HT-29 (cell line): ENCODE data around the gene MAP1LC3B2. TPM values are rescaled to one million over a fixed set of nuclear protein-coding genes. Genes with fewer than 3 reads are reported as not detected.
A peak's percentile ranks its signal among the peaks of the same experiment; 100 is the strongest.

Experiments
- DNase-seq: peaks from one replicate; pipeline ENCODE4 v3.0.0-alpha.2; 2015; ENCODE audit warnings: low spot score
- total RNA-seq: library from RNA; depleted of rRNA; stranded (reverse); fragments of >200 nt; shearing (Covaris generic); gene quantifications from 2 replicates; pipeline ENCODE4 v1.2.3, GENCODE V29; 2014; rRNA removed

The MAP1LC3B2 gene
- total RNA-seq, result 0.73 TPM in 1 of 2 replicates, not detected in the other

DNA sequence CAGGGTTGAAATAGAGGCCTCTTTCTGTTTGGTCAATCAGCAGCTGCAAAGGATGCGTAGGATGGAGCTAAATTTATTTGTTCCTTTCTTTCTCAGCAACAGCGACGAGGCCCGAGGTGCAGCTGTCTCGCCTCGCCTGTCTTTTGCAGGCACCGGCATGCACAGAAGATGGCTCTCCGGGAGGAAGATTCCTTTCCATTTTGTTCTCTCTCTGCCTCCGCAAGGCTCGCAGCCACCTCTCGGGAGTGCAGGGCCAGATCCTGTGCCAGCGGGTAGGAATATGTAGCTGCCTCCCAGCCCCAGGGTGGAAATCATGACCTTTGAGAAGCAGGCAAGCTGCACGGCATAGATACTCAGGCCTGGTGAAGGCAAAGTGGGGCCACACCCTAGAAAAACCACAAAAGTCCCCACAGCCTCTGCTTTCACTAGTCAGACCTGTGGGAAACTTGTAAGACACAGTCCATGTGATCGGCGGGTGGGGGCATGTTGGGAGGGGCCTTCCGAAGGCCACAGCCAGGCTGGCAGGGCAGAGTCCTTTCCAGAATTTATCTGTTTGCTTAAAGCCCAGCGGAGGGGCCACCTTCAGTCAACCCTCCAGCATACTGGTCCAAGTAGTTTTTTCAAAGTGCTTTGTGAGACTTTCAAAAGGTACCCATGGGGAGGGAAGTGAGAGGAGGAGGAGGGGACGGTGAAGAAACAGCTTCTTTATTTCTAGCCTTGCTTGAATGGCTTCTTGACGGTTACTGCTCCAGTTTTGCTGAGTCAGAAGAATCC is at the start of gene MAP1LC3B2:
TSS of gene MAP1LC3B2 (plus strand) at position 220 of the 774 bp plus-strand sequence. CDS start 16,562 bp downstream, outside the sequence.
- DNase-seq, result no peak

DNA sequence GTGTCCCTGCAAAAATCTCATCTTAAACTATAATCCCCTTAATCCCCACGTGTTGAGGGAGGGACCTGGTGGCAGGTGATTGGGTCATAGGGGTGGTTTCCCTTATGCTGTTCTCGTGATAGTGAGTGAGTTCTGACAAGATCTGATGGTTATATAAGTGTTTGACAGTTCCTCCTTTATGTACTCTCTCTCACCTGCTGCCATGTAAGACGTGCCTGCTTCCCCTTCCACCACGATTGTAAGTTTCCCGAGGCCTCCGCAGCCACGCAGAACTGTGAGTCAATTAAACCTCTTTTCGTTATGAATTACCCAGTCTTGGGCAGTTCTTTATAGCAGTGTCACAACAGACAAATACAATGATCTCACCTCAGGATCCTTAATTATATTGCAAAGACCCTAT is 45.2 kb upstream of the MAP1LC3B2 start:
- DNase-seq, result no peak

DNA sequence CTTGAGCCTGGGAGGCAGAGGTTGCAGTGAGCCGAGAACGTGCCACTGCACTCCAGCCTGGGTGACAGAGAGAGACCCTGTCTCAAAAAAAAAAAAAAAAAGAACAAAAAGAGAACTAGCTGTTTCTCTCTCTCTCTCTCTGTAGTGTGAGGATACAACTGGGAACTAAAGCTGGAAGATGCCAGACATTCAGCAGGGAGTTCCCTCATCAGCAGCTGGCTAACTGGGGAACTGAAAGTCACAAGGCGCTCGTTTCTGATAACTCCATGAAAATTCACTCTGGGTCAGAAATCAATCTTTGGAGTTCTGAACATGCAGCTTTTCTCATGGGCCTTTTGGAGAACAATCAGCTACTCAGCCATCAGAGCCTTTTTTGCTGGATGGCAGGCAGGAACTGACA is 43.5 kb upstream of the MAP1LC3B2 start:
- DNase-seq, result no peak

DNA sequence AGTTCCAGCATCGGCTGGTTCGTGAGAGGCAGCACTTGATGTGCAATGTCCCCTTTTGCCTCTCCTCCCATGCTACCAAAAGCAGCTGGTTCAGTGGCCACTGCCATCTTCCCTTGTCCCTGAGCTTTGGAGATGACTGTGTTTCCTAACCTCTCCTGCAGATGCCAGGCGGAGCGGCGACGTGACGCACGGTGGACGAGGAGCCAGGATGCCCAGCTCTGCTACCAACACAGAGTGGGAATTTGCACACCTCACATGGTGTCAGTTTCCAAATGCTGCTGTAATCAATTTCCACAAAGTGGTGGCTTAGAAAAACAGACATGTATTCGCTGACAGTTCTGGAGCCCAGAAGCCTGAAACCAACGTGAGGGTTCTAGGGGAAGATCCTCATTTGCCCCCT is 42.5 kb upstream of the MAP1LC3B2 start:
- no peak for DNase-seq

DNA sequence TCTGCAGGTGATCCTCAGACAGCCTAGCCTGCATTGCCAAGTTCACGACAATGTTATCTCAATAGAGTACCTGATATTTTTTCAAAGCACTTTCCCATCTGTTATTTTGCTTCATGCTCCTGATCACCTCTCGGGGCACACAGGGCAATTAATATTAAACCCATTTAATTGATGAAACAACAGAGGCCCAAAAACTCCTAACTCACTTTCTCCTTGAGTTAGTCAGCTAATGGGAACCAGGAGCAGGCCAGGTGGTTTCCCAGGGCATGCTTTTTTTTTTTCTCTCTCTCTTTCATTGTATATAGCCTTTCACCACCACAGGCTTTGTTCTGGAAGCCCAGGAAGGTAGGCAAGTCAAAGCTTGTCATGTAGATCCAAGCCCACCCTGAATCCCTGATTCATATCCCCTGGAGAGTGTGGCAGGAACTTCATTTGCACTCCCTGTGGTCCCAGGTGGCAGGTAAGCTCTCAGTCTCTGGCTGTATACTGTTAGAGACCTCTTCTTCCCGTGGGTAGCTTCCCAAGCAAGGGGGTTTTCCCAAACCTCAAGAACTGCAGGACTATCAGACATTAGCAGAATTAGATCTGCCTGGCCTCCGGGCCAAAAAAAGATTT is 41.6 kb upstream of the MAP1LC3B2 start:
- no peak for DNase-seq

DNA sequence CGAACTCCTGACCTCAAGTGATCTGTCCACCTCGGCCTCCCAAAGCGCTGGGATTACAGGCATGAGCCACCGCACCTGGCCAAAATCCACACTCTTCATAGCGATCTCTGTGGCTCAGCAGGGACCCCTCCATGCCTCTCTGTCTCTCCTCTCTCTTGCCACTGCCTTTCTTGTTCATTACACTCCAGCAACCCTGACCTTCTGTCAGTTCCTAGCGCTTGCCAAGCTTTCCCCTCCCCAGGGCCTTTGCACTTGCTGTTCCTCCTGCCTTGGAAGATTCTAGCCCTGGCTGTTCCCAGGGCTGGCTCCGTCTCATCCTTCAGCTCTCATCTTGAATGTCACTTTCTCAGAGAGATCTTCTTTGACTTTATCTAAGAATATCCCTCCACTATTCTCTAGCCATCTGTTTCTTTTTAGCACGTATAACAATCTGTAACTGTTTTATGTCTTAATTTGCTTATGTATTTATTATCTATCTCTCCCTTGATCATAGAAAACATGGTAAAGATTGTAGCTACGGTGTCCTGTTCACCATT is 38.9 kb upstream of the MAP1LC3B2 start:
- no peak for DNase-seq

DNA sequence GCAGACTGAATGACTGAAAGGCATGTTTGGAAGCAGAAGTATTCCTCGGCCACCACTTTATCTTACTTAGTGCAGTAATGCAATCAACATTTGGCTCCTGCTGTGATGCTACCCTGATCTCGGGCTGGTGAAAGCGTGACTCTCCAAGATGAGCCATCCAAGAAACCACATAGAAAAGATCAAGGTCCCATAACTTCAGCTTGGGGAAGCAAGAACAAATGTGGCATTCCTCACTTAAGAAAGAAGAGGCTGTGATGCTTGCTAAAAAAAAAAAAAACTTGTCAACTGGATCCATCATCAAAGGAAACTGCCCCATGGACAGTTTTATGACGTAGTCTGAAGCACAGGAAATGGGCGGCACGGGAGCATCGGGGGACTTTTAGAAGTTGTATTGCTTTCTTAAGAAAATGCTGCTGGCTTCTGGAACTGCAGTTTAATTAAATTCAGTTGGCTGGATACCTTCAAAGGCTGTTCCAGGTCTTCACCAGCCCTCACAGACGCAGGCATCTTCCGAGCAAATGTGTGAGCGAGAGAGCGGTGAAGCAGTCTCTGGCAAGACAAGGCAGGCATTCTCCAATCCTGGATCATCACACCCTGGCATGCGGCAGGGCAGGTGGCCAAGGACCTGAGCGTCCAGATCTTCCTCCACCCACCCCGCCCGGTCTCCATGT is 38.2 kb upstream of the MAP1LC3B2 start:
- DNase-seq, result no peak

DNA sequence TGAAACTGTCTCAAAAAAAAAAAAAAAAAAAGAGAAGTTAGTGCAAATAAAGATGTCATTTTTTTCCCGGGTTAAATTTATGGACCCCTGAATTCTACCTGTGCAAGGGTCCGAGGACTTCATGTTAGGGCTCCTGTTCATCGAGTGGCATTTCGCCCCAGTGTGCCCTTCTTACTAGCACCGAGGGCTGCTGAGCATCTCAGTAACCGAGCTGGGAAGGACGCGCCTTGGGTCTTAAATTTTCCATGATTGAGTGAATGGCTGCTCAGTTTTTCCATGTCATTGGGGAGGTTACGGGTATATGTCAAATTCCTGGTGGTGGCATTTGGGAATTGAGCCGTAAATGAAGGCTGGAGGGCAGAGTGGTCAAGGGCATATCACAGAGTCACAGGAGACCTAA is 34.9 kb upstream of the MAP1LC3B2 start:
- DNase-seq, result no peak

DNA sequence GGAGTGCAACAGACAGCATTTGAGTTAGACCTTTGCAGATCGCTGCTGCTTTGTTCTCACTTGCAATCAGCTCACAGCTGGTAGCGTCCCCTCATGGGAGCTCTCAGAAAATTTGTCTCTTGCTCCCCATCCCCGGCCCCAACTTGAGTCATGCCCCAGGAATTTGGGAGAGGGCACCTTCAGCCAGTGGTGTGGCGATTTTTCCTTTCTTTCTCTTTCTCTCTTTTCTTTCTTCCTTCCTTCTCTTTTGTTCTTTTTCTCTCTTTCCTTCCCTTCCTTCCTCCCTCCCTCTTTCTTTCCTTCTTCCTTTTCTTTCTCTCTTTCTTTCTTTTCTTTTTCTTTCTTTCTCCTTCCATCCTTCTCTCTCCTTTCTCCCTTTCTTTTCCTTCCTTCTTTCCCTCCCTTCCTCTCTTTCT is 34.2 kb upstream of the MAP1LC3B2 start:
- no peak for DNase-seq

DNA sequence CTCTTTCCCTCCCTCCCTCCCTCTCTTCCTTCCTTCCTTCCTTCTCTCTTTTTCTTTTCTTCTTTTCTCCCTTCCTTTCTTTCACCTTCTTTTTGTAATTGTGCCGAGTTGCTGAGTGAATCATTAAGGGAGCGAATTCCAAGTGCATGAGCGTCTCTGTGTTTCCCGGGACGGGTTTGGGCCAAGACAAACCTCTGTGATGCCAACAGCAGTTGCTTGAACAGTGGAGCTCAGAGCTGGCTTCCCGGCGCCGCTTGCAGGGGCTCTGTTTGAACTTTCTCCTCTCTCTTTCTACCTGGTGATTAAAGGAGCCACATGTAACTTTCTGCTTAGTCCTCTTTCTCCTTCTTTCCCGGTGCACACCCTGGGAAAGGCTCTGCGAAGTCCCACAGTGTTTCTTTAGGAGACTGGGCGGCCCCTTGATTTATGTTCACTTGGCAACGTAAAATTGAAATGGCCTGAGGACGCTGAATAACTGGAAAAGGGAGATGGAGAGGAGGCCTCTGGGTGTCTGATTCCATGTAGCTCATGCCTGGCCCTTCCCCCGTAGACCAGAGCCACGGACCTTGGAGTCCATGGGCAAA is 33.7 kb upstream of the MAP1LC3B2 start:
- no peak for DNase-seq

DNA sequence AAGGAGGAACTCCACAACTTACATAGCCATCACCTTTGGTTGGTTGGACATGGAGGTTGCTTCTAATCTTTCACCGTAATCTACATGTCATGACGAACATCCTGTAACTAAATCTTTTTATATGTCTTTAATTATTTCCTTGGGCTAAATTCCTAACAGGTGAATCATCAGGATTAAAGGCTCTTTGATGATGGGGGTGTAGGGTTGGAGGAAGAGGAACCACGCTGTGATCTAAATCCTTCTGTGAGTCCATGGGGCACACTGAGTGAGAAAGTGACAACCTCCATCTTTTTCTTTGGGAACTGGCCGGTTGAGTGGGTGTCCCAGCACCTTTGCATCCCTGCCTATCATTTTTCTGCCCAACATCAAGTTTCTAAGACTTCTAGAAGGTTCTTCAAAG is 31.1 kb upstream of the MAP1LC3B2 start:
- peak; percentile 16 for DNase-seq

DNA sequence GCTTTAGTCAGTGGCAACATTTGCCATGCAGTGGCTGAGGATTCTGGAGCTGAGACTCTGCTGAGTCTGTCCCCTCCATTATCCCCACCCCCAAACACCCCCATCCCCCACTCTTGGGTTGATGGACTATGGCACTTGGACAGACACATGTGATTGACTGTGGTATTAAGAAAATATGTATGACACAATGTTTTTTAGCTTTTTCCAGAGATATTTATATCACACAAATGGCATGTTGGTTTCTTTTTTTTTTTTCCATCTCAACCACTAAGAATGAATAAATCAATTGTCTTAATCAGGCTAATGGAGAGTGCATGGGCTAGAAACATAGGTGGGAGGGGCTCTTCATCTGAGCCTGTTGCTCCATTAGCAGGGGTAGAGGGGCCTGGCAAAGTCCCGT is 30.7 kb upstream of the MAP1LC3B2 start:
- DNase-seq, result no peak

DNA sequence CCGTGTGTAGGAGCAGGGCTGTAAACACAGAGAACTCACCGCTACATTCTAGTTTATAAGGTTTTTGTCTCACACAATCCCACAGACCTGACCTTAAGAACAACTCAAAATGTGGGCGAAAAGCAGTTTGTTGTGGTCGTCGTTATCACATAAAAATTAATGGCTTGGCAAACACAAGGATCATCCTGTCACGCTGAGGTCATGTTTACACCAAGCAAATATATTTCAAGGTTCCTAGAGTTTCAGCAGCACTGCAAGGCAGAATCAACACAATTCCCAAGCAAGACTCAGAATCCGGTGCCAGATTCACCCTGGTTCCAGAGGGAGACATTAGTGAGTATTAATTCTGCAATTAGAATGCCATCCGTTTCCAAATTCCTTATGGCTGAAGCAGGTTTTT is 30.1 kb upstream of the MAP1LC3B2 start:
- peak; percentile 38 for DNase-seq

DNA sequence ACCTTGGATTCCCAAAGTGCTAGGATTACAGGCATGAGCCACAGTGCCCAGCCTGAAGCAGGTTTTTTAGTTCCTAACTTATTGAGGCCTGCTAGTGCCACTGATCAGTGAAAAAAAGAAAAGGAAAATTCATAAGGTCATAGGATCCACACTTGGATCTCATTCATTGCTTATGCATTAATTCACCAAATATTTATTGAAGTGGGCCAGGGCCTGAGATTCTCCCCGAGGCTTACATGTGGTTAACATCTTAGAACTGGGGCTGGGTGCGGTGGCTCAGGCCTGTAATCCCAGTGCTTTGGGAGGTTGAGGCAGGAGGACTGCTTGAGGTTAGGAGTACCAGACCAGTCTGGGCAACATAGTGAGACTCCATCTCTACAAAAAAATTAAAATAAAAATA is 29.5 kb upstream of the MAP1LC3B2 start:
- no peak for DNase-seq

DNA sequence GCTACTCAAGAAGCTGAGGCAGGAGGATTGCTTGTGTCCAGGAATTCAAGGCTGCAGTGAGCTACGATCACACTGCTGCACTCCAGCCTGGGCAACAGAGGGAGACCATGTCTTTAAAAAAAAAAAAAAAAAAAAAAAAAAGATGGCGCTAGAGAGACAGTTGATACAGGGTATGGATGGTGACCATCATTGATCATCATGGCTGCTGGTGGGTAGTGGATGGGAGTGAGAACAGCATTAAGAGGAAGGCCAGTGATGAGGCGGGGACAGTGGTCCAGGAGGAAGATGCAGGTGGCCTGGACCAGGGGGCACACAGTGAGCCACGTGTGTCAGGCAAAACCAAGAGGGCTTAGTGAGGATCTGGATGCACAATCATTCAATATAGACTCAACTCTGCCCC is 26.8 kb upstream of the MAP1LC3B2 start:
- no peak for DNase-seq

DNA sequence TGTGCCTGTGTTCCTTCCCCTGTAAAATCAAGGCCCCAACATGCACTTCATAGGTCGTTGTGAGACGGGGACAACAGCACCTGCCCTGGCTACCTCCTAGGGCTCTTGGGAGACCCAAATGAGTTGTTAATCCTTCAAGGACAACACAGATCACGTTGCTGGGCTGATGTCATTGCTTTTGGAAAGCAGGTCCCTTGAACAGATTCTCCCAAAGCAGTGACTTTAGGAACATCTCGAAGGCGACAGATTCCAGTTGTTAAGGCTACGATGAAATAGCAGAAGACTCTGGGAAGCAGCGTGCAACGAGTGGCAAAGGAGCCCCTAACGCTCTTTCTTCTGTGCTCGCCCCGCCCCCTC is 26.2 kb upstream of the MAP1LC3B2 start:
- no peak for DNase-seq

DNA sequence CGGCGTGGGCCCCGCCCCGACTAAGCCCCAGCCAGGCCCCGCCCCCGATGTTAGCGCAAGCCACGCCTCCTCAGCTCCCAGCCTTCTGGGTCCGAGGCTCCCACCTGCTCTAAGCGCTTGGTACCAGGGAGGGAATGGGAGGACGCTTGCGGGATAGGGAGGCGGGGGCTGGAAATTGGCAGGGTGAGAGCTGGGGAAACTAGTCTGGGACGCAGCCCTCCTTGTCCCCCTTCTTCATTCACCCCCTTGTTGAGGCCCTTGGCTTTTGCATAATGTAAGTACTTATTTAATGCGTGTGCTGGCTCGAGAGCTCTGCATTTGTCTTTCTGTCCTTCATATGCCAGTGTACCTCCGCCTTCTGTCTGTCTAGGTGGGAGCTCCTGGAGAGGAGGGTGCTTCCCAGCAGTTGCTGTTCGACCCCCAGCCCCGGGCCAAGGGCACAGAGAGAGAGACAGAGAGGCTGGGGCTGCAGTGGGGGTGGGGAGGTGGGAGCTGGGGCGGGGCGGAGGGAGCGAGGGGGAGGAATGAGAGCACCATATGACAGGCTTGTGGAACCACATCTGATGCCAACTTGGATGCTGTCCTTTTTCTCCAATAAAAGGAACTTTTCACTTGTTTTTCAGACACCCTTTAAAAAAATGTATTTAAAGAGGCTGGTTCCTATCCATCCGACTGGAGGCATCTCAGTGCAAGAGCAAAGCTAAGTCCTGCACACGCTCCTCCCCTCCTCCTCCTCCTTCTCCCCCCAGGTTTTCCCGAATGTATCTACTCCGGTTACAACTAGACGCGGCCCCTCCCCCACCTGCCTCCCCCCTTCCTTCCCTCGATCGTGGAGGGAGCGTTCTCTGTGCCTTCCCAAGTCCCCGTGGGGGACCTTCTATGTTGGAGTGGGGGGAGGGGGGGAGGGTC is 25.6 kb upstream of the MAP1LC3B2 start:
- no peak for DNase-seq

DNA sequence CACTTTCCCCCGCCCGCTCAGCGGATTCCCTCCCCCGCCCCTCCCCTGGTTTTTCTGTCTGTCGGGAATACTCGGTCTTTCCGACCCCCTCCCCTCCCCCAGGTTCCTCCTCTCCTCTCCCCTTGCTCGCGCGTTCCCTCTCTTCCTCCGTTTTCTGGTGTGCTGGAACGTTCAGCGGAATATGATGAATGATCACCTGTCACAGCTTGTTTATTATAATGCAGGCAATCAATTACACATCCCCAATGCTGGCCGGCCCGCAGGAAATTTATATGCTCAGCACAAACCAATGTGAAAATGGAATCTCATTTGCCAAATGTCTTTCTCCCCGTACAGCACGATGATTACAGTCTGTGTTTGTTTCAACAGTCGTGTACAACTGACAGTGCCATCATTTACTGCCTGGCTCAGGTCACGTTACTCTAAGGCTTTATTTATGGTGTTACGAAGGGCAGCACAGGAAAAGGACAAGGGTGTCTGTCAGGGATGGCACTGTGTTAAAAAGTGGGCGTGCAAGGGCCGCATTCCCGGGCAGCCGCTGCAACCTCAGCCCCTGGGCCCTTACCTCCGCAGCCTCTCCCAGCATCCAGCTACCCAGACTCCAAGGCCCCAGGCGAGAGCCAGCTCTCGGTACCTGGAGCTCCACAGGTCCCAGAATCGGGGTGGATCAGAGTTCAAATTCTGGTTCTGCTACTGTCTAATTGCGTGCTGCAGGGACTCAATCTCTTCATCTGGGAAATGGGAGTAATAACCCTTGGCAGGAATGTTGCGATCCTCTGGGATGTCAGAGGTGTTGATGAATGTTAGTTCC is 24.7 kb upstream of the MAP1LC3B2 start:
- DNase-seq, result no peak

DNA sequence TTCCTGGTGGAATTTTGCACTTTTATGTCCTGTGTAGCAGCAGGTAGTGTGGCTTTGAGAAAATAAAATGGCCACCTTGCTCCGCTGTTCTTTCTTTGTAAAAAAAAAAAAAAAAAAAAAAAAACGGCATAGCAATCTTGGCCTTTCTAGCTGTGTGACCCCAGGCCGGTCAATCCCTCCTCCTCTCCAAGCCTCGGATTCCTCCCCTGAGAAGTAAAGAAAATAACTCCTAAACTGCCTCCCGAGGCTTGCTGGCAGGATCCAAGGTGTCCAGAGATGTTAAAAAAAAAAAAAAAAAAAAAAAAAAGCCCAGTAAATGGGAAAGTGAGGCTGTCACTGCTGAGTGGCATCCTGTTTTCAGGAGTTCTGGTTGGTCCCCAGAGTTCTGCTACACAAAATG is 23.9 kb upstream of the MAP1LC3B2 start:
- DNase-seq, result no peak
